WTC11 (cell line): Measurements from ENCODE around the gene CCDC107. TPM values are rescaled to one million over a fixed set of nuclear protein-coding genes. Genes with fewer than 3 reads are reported as not detected.
A peak's percentile ranks its signal among the peaks of the same experiment; 100 is the strongest.

ENCODE experiments used
- ATAC-seq: fragments of 200-7000 bp; cut with Tn5 transposase; 2 replicates; pipeline ENCODE4 v1.10.0; 2021; ENCODE audit warnings: mild to moderate bottlenecking, moderate library complexity
- CTCF ChIA-PET: fragments of 300-600 bp; sonication (Branson Sonifier 250); formaldehyde crosslinking; loops from one replicate; lab custom pipeline; 2021; ENCODE audit warnings: antibody characterized with exemption; lab: Charles Lee
- POLR2A ChIA-PET: fragments of 350-600 bp; sonication (Branson Sonifier 250); formaldehyde crosslinking; loops from one replicate; lab custom pipeline; 2021; ENCODE audit warnings: antibody characterized with exemption; lab: Charles Lee
- DNase-seq: peaks from one replicate; pipeline ENCODE4 v3.0.0; 2021; ENCODE audit warnings: low spot score
- H3K27ac Mint-ChIP-seq: 2 replicates; pipeline ENCODE4 v1.8.0; 2021; ENCODE audit warnings: mixed read lengths
- H3K27me3 Mint-ChIP-seq: 2 replicates; pipeline ENCODE4 v1.8.0; 2021; ENCODE audit warnings: low read depth, mild to moderate bottlenecking, moderate library complexity, mixed read lengths
- H3K36me3 Mint-ChIP-seq: 2 replicates; pipeline ENCODE4 v1.8.0; 2021; ENCODE audit warnings: mixed read lengths
- H3K4me1 Mint-ChIP-seq: 2 replicates; pipeline ENCODE4 v1.8.0; 2022; ENCODE audit warnings: mixed read lengths
- H3K4me3 Mint-ChIP-seq: 2 replicates; pipeline ENCODE4 v1.8.0; 2021; ENCODE audit warnings: mild to moderate bottlenecking, moderate library complexity, mixed read lengths
- H3K9me3 Mint-ChIP-seq: 2 replicates; pipeline ENCODE4 v1.8.0; 2021; ENCODE audit warnings: mixed read lengths
- FOXP1 ChIP-seq: sonication (generic); formaldehyde crosslinking; IDR thresholded peaks from 2 replicates; pipeline ENCODE4 v1.8.0; 2022; ENCODE audit warnings: missing genetic modification reagents, mild to moderate bottlenecking, moderate library complexity, borderline replicate concordance
- GABPB1 ChIP-seq: sonication (generic); formaldehyde crosslinking; IDR thresholded peaks from 2 replicates; pipeline ENCODE4 v1.8.1; 2023; ENCODE audit warnings: mild to moderate bottlenecking, missing genetic modification reagents
- HMGA2 ChIP-seq: fragments of 250-450 bp; sonication (Bioruptor Pico); IDR thresholded peaks from 2 replicates; pipeline ENCODE4 v1.4.0; 2021; ENCODE audit warnings: mild to moderate bottlenecking, moderate library complexity
- JUN ChIP-seq: sonication (generic); formaldehyde crosslinking; IDR thresholded peaks from 2 replicates; pipeline ENCODE4 v1.8.0; 2023; ENCODE audit warnings: mild to moderate bottlenecking, missing genetic modification reagents
- NFATC4 ChIP-seq: fragments of 250-450 bp; sonication (Bioruptor Pico); IDR thresholded peaks from 2 replicates; pipeline ENCODE4 v1.9.0; 2021; ENCODE audit warnings: mild to moderate bottlenecking
- NR1H2 ChIP-seq: sonication (generic); formaldehyde crosslinking; IDR thresholded peaks from 2 replicates; pipeline ENCODE4 v1.9.0; 2021; ENCODE audit warnings: mild to moderate bottlenecking, moderate library complexity, missing genetic modification reagents
- SP1 ChIP-seq: sonication (generic); formaldehyde crosslinking; conservative IDR thresholded peaks from 2 replicates; pipeline ENCODE4 v1.8.1; 2022; ENCODE audit warnings: missing genetic modification reagents
- TEAD1 ChIP-seq: sonication (generic); formaldehyde crosslinking; IDR thresholded peaks from 2 replicates; pipeline ENCODE4 v1.8.0; 2022; ENCODE audit warnings: mild to moderate bottlenecking, missing genetic modification reagents
- TEAD4 ChIP-seq: sonication (generic); formaldehyde crosslinking; IDR thresholded peaks from 2 replicates; pipeline ENCODE4 v1.8.0; 2022; ENCODE audit warnings: mild to moderate bottlenecking, missing genetic modification reagents
- TP53 ChIP-seq: sonication (generic); formaldehyde crosslinking; IDR thresholded peaks from 2 replicates; pipeline ENCODE4 v1.8.1; 2023; ENCODE audit warnings: mild to moderate bottlenecking, missing genetic modification reagents
- total RNA-seq: library from RNA; stranded (reverse); gene quantifications from 3 replicates; pipeline ENCODE4 v1.2.3, GENCODE V29; 2021
- TF ChIP-seq, protein P1 (sequence below): sonication (generic); formaldehyde crosslinking; IDR thresholded peaks from 2 replicates; pipeline ENCODE4 v1.8.1; 2023; ENCODE audit warnings: mild to moderate bottlenecking, missing genetic modification reagents
- TF ChIP-seq, protein P2 (sequence below): sonication (generic); formaldehyde crosslinking; IDR thresholded peaks from 2 replicates; pipeline ENCODE4 v1.8.1; 2022; ENCODE audit warnings: missing genetic modification reagents, borderline replicate concordance
- TF ChIP-seq, protein P3 (sequence below): fragments of 250-450 bp; sonication (Bioruptor Pico); IDR thresholded peaks from 2 replicates; pipeline ENCODE4 v1.9.0; 2021; ENCODE audit warnings: mild to moderate bottlenecking, borderline replicate concordance
- TF ChIP-seq, protein P4 (sequence below): fragments of 250-450 bp; sonication (Bioruptor Pico); IDR thresholded peaks from 2 replicates; pipeline ENCODE4 v1.9.0; 2021; ENCODE audit warnings: mild to moderate bottlenecking
- TF ChIP-seq, protein P5 (sequence below): sonication (generic); formaldehyde crosslinking; IDR thresholded peaks from 2 replicates; pipeline ENCODE4 v1.8.0; 2022; ENCODE audit warnings: mild to moderate bottlenecking, missing genetic modification reagents
- TF ChIP-seq, protein P6 (sequence below): sonication (generic); formaldehyde crosslinking; conservative IDR thresholded peaks from 2 replicates; pipeline ENCODE4 v1.8.1; 2022; ENCODE audit warnings: mild to moderate bottlenecking, missing genetic modification reagents
- TF ChIP-seq, protein P7 (sequence below): sonication (generic); formaldehyde crosslinking; IDR thresholded peaks from 2 replicates; pipeline ENCODE4 v1.8.1; 2023; ENCODE audit warnings: mild to moderate bottlenecking, moderate library complexity, missing genetic modification reagents

CCDC107 gene
- total RNA-seq, 1 experiment from 2014 or later = 10.8 TPM

DNA sequence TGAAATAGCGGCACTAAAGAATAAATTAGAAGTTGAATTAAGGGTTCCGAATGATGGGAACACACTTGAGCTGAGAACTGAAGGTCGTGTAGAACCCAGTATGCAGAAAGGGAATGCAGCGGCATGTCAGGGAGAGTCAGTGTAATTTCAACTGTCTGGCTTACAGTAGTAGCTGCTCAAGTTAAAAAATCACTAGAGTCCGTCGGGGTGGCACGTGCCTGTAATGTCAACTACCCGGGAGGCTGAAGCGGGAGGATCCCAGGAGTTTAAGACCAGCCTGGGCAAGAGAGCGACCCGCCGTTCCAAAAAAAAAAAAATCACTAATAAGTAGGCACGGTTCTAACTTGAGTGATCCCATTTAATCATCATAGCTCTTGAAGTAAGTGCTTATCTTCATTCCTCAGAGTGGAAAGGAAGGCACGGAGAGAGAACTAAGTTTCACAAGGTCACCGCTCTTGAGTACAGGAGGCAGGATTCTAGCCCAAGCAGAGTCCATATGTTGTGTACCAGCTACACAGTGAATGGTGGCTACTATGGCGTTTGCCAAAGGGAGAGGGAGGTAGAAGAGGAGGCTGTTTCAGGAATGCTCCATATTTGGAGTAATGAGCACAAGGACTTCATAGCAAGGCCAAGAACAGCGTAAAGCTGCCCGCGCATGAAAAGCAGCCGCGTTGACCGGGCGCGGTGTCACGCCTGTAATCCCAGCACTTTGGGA is 1.1 kb upstream of the CCDC107 start:
- no peak for DNase-seq
- no peak for ATAC-seq
- H3K4me3 Mint-ChIP-seq = peak overlapping the region; percentile 73

DNA sequence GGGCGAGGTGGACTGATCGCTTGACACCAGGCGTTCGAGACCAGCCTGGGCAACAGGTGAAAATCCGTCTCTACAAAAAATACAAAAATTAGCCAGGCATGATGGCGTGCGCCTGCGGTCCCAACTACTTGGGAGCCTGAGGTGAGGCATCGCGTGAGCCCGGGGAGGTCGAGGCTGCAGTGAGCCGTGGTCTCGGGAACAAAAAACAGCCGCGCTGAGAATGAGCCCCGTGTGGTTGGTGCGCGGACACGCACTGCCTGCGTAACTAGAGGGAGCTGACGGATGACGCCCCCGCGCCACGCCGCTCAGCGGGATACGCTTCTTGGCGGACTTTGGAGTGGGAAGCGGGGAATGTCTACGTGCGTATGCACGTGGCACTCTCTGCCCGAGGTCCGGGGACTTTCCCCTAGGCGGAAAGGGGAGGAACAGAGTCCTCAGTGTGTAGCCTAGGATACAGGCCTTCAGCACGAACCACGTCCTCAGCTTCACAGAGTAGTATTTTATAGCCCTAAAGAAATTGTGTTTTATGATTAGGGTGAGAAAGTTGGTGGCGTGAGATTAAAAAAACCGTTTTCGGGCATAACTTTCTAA is 451 bp upstream of the CCDC107 start, which contains the start of gene RMRP:
RMRP (minus strand) TSS at position 474 of the 591 bp plus-strand sequence.
- Mint-ChIP-seq H3K27ac (peak within 1 kb of the TSS; percentile 100), H3K36me3 (peaks cover 31% of the 10 kb centered on the region), H3K4me1 (peaks cover 20% of the 10 kb centered on the region), H3K9me3 (no peaks in the 10 kb centered on the region), H3K27me3 (peaks cover 23% of the 10 kb centered on the region), H3K4me3 (peak within 1 kb of the TSS; percentile 85)
- peak; percentile 90 for ATAC-seq
- ChIA-PET CTCF (interaction anchor here (0.6 to 10.2 kb wide), 27 partner anchors 8 to 623 kb away, joined by 3 to 127 read pairs (median 5); partner anchors contain the start of genes CREB3, HINT2, SIT1 and TESK1), POLR2A (interaction anchor here (0.7 to 6.8 kb wide), 7 partner anchors 11 to 99 kb away, joined by 3 to 38 read pairs (median 4); partner anchors contain the start of genes TLN1 and TPM2)
- peak; percentile 96 for DNase-seq
- TF ChIP-seq TEAD4 (CRISPR knock-in tag) (no peak), NR1H2 (CRISPR knock-in tag) (no peak), GABPB1 (CRISPR knock-in tag) (peak; percentile 91), SP1 (CRISPR knock-in tag) (peak; percentile 86), JUN (CRISPR knock-in tag) (0 out of 2 replicates have a peak, but pooled peaks have one; percentile 30), HMGA2 (CRISPR knock-in tag) (no peak), TEAD1 (CRISPR knock-in tag) (peak; percentile 94)
- TF ChIP-seq, protein P1, sequence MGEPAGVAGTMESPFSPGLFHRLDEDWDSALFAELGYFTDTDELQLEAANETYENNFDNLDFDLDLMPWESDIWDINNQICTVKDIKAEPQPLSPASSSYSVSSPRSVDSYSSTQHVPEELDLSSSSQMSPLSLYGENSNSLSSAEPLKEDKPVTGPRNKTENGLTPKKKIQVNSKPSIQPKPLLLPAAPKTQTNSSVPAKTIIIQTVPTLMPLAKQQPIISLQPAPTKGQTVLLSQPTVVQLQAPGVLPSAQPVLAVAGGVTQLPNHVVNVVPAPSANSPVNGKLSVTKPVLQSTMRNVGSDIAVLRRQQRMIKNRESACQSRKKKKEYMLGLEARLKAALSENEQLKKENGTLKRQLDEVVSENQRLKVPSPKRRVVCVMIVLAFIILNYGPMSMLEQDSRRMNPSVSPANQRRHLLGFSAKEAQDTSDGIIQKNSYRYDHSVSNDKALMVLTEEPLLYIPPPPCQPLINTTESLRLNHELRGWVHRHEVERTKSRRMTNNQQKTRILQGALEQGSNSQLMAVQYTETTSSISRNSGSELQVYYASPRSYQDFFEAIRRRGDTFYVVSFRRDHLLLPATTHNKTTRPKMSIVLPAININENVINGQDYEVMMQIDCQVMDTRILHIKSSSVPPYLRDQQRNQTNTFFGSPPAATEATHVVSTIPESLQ (CRISPR knock-in tag) = no peak
- TF ChIP-seq, protein P2, sequence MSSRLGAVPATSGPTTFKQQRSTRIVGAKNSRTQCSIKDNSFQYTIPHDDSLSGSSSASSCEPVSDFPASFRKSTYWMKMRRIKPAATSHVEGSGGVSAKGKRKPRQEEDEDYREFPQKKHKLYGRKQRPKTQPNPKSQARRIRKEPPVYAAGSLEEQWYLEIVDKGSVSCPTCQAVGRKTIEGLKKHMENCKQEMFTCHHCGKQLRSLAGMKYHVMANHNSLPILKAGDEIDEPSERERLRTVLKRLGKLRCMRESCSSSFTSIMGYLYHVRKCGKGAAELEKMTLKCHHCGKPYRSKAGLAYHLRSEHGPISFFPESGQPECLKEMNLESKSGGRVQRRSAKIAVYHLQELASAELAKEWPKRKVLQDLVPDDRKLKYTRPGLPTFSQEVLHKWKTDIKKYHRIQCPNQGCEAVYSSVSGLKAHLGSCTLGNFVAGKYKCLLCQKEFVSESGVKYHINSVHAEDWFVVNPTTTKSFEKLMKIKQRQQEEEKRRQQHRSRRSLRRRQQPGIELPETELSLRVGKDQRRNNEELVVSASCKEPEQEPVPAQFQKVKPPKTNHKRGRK (CRISPR knock-in tag) = no peak
- TF ChIP-seq, protein P3, sequence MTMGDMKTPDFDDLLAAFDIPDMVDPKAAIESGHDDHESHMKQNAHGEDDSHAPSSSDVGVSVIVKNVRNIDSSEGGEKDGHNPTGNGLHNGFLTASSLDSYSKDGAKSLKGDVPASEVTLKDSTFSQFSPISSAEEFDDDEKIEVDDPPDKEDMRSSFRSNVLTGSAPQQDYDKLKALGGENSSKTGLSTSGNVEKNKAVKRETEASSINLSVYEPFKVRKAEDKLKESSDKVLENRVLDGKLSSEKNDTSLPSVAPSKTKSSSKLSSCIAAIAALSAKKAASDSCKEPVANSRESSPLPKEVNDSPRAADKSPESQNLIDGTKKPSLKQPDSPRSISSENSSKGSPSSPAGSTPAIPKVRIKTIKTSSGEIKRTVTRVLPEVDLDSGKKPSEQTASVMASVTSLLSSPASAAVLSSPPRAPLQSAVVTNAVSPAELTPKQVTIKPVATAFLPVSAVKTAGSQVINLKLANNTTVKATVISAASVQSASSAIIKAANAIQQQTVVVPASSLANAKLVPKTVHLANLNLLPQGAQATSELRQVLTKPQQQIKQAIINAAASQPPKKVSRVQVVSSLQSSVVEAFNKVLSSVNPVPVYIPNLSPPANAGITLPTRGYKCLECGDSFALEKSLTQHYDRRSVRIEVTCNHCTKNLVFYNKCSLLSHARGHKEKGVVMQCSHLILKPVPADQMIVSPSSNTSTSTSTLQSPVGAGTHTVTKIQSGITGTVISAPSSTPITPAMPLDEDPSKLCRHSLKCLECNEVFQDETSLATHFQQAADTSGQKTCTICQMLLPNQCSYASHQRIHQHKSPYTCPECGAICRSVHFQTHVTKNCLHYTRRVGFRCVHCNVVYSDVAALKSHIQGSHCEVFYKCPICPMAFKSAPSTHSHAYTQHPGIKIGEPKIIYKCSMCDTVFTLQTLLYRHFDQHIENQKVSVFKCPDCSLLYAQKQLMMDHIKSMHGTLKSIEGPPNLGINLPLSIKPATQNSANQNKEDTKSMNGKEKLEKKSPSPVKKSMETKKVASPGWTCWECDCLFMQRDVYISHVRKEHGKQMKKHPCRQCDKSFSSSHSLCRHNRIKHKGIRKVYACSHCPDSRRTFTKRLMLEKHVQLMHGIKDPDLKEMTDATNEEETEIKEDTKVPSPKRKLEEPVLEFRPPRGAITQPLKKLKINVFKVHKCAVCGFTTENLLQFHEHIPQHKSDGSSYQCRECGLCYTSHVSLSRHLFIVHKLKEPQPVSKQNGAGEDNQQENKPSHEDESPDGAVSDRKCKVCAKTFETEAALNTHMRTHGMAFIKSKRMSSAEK = no peak
- TF ChIP-seq, protein P4, sequence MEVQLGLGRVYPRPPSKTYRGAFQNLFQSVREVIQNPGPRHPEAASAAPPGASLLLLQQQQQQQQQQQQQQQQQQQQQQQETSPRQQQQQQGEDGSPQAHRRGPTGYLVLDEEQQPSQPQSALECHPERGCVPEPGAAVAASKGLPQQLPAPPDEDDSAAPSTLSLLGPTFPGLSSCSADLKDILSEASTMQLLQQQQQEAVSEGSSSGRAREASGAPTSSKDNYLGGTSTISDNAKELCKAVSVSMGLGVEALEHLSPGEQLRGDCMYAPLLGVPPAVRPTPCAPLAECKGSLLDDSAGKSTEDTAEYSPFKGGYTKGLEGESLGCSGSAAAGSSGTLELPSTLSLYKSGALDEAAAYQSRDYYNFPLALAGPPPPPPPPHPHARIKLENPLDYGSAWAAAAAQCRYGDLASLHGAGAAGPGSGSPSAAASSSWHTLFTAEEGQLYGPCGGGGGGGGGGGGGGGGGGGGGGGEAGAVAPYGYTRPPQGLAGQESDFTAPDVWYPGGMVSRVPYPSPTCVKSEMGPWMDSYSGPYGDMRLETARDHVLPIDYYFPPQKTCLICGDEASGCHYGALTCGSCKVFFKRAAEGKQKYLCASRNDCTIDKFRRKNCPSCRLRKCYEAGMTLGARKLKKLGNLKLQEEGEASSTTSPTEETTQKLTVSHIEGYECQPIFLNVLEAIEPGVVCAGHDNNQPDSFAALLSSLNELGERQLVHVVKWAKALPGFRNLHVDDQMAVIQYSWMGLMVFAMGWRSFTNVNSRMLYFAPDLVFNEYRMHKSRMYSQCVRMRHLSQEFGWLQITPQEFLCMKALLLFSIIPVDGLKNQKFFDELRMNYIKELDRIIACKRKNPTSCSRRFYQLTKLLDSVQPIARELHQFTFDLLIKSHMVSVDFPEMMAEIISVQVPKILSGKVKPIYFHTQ (CRISPR knock-in tag) = no peak
- TF ChIP-seq, protein P5, sequence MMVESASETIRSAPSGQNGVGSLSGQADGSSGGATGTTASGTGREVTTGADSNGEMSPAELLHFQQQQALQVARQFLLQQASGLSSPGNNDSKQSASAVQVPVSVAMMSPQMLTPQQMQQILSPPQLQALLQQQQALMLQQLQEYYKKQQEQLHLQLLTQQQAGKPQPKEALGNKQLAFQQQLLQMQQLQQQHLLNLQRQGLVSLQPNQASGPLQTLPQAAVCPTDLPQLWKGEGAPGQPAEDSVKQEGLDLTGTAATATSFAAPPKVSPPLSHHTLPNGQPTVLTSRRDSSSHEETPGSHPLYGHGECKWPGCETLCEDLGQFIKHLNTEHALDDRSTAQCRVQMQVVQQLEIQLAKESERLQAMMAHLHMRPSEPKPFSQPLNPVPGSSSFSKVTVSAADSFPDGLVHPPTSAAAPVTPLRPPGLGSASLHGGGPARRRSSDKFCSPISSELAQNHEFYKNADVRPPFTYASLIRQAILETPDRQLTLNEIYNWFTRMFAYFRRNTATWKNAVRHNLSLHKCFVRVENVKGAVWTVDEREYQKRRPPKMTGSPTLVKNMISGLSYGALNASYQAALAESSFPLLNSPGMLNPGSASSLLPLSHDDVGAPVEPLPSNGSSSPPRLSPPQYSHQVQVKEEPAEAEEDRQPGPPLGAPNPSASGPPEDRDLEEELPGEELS (CRISPR knock-in tag) = peak; percentile 95
- TF ChIP-seq, protein P6, sequence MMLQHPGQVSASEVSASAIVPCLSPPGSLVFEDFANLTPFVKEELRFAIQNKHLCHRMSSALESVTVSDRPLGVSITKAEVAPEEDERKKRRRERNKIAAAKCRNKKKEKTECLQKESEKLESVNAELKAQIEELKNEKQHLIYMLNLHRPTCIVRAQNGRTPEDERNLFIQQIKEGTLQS = no peak

More for the DNA sequence above, 1.1 kb upstream of the CCDC107 start:
- peak overlapping the region; percentile 100 for H3K27ac Mint-ChIP-seq
- peaks cover 23% of the 10 kb centered on the region for H3K27me3 Mint-ChIP-seq
- peaks cover 24% of the 10 kb centered on the region for H3K36me3 Mint-ChIP-seq
- TF ChIP-seq GABPB1 (CRISPR knock-in tag) = no peak
- TF ChIP-seq FOXP1 (CRISPR knock-in tag) = no peak
- TF ChIP-seq, protein P7, sequence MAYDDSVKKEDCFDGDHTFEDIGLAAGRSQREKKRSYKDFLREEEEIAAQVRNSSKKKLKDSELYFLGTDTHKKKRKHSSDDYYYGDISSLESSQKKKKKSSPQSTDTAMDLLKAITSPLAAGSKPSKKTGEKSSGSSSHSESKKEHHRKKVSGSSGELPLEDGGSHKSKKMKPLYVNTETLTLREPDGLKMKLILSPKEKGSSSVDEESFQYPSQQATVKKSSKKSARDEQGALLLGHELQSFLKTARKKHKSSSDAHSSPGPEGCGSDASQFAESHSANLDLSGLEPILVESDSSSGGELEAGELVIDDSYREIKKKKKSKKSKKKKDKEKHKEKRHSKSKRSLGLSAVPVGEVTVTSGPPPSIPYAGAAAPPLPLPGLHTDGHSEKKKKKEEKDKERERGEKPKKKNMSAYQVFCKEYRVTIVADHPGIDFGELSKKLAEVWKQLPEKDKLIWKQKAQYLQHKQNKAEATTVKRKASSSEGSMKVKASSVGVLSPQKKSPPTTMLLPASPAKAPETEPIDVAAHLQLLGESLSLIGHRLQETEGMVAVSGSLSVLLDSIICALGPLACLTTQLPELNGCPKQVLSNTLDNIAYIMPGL (CRISPR knock-in tag) = no peak
- TF ChIP-seq NFATC4 = no peak
- TF ChIP-seq TP53 (CRISPR knock-in tag) = no peak
- peaks cover 18% of the 10 kb centered on the region for H3K4me1 Mint-ChIP-seq
- H3K9me3 Mint-ChIP-seq = no peaks in the 10 kb centered on the region
- ChIA-PET POLR2A (interaction anchor here (0.7 to 6.8 kb wide), 6 partner anchors 10 to 100 kb away, joined by 3 to 38 read pairs (median 4); partner anchors contain the start of genes TLN1 and TPM2), CTCF (interaction anchor here (0.6 to 10.2 kb wide), 19 partner anchors 8 to 261 kb away, joined by 3 to 127 read pairs (median 6); partner anchors contain the start of genes ARHGEF39, CREB3, TESK1 and TLN1)
